Measurements from ENCODE around the gene DUSP22.

The DUSP22 gene

DNA sequence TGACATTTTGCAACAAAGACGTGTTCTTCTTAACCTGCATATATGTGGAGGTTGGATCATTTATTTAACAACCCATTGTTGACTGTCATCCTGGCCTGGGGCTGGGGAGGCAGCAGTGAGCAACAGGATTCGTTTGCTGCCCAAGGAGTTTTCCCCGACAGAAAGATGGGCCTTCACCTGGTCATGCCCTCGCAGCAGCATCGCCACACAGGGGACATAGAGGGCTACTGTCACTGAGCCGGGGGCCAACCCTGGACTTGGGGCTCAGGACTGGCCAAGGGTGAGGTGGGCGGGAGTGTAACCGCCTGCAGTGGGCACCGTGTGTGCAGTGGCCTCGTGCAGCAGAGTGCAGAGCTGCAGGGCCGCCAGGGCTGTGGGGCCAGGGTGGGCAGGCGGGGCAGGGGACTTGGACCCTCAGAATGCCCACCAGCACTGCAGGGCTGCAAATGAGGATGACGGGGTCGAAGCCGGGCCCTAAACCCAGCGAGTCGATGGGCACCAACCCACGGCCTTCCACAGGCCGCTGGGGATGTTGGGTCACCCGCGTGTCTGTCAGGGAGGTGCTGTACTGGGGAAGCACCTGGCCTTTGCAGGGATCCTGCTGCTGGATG is 11.8 kb downstream of the DUSP22 start:
- Histone ChIP-seq H3K27ac (ENCODE audit: insufficient read depth, low read depth, low read length, poor library complexity, severe bottlenecking) (no peak overlapping the region), H3K4me1 (ENCODE audit: control insufficient read depth, insufficient read depth, low read length) (no peaks in the 10 kb centered on the region), H3K27me3 (ENCODE audit: control insufficient read depth, insufficient read depth, low read length, poor library complexity, severe bottlenecking) (no peaks in the 10 kb centered on the region), H3K4me3 (ENCODE audit: insufficient read depth, low read depth, low read length) (no peak overlapping the region), H3K9me3 (ENCODE audit: control insufficient read depth, low read length) (no peaks in the 10 kb centered on the region), H3K36me3 (ENCODE audit: control insufficient read depth, insufficient read depth, low read length) (no peaks in the 10 kb centered on the region)
- WGBS, 2 experiments: 89 to 90% methylated on average over 21 of the region's 21 CpGs

- no peaks in the 10 kb centered on the region for H3K4me1 ChIP-seq (ENCODE audit: control insufficient read depth, insufficient read depth, low read length)
- no peak overlapping the region for H3K4me3 ChIP-seq (ENCODE audit: insufficient read depth, low read depth, low read length)
- H3K9me3 ChIP-seq (ENCODE audit: control insufficient read depth, low read length): no peaks in the 10 kb centered on the region
- H3K27me3 ChIP-seq (ENCODE audit: control insufficient read depth, insufficient read depth, low read length, poor library complexity, severe bottlenecking): no peaks in the 10 kb centered on the region
- no peaks in the 10 kb centered on the region for H3K36me3 ChIP-seq (ENCODE audit: control insufficient read depth, insufficient read depth, low read length)
- H3K27ac ChIP-seq (ENCODE audit: insufficient read depth, low read depth, low read length, poor library complexity, severe bottlenecking): no peak overlapping the region
- WGBS, 2 experiments: 86 to 88% methylated on average over 8 of the region's 8 CpGs
Observed at GRCh38 chr6:304833-305370, 12.6 kb downstream of the DUSP22 start.

GRCh38 chr6:305371-306206 is 13.3 kb downstream of the DUSP22 start:
- Histone ChIP-seq H3K4me3 (ENCODE audit: insufficient read depth, low read depth, low read length) (no peak overlapping the region), H3K9me3 (ENCODE audit: control insufficient read depth, low read length) (no peaks in the 10 kb centered on the region), H3K36me3 (ENCODE audit: control insufficient read depth, insufficient read depth, low read length) (no peaks in the 10 kb centered on the region), H3K27me3 (ENCODE audit: control insufficient read depth, insufficient read depth, low read length, poor library complexity, severe bottlenecking) (no peaks in the 10 kb centered on the region), H3K27ac (ENCODE audit: insufficient read depth, low read depth, low read length, poor library complexity, severe bottlenecking) (no peak overlapping the region), H3K4me1 (ENCODE audit: control insufficient read depth, insufficient read depth, low read length) (no peaks in the 10 kb centered on the region)
- WGBS, 2 experiments: 87 to 88% methylated on average over 5 of the region's 5 CpGs

GRCh38 chr6:306641-307061 is 14.4 kb downstream of the DUSP22 start:
- Histone ChIP-seq H3K4me3 (ENCODE audit: insufficient read depth, low read depth, low read length) (no peak overlapping the region), H3K4me1 (ENCODE audit: control insufficient read depth, insufficient read depth, low read length) (no peaks in the 10 kb centered on the region), H3K36me3 (ENCODE audit: control insufficient read depth, insufficient read depth, low read length) (no peaks in the 10 kb centered on the region), H3K27ac (ENCODE audit: insufficient read depth, low read depth, low read length, poor library complexity, severe bottlenecking) (no peak overlapping the region), H3K27me3 (ENCODE audit: control insufficient read depth, insufficient read depth, low read length, poor library complexity, severe bottlenecking) (no peaks in the 10 kb centered on the region), H3K9me3 (ENCODE audit: control insufficient read depth, low read length) (no peaks in the 10 kb centered on the region)
- 91 to 93% methylated on average over 8 of the region's 8 CpGs for WGBS, 2 experiments

DNA sequence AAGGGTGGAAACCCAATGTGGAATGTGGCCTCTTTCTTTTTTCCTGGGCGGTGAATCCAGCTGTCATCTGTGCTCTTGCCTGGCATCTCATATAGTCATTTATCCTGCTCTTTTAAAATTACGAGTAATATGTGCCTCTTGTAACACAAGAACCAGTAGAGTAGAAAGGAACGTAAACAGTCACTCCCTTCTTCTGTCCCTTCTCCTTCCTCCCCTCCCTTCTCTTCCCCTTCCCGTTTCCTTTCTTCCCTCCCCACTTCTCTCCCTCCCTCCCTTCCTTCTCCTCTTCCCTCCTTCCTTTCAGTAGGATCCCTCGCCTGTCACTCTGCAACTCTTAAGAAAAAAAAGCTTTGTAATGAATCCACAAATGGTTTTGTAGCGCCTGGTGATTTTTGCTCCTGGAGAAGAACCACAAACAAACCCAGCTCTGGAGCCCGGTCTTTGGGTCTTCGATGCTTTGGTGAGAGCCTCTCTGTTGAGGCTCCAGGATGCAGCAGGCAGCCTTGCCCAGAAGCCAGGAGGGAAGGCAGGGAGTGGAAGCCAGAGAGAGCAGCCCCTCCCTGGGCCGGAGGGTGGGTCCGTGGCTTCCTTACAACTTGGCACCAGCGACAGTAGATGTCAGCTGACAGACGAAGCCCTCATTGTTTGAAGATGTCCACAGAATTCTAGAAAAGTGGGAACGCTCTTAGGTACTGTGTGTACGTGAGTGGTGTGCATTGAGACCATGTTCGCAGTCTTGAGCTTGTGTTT is 15.0 kb downstream of the DUSP22 start:
- 88% methylated on average over 15 of the region's 15 CpGs for whole genome bisulfite sequencing, 2 experiments
- Histone ChIP-seq H3K36me3 (ENCODE audit: control insufficient read depth, insufficient read depth, low read length) (no peaks in the 10 kb centered on the region), H3K4me1 (ENCODE audit: control insufficient read depth, insufficient read depth, low read length) (no peaks in the 10 kb centered on the region), H3K27ac (ENCODE audit: insufficient read depth, low read depth, low read length, poor library complexity, severe bottlenecking) (no peak overlapping the region), H3K4me3 (ENCODE audit: insufficient read depth, low read depth, low read length) (no peak overlapping the region), H3K9me3 (ENCODE audit: control insufficient read depth, low read length) (no peaks in the 10 kb centered on the region), H3K27me3 (ENCODE audit: control insufficient read depth, insufficient read depth, low read length, poor library complexity, severe bottlenecking) (no peaks in the 10 kb centered on the region)

DNA sequence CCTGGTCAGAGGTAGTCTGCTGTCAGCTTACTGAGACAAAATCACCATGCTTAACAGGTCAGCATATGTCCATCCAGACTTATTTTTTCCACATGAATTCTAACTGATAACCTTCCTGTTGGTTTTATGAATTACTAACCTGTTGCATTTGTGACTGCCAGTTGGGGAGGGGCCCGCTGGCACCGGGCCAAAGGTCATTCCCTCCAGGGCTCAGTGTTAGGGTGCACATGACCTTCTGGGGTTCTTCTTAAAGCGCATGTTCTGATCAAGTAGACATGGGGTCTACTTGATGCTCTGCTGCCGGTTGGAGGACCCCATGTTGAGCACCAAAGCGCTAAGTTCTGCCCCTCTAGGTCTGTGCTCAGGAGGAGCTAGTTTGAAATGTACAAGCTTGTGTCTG is 15.6 kb downstream of the DUSP22 start:
- no peaks in the 10 kb centered on the region for H3K9me3 ChIP-seq (ENCODE audit: control insufficient read depth, low read length)
- H3K4me3 ChIP-seq (ENCODE audit: insufficient read depth, low read depth, low read length): no peak overlapping the region
- H3K27me3 ChIP-seq (ENCODE audit: control insufficient read depth, insufficient read depth, low read length, poor library complexity, severe bottlenecking): no peaks in the 10 kb centered on the region
- WGBS, 2 experiments: 86 to 88% methylated on average over 5 of the region's 5 CpGs
- H3K4me1 ChIP-seq (ENCODE audit: control insufficient read depth, insufficient read depth, low read length): no peaks in the 10 kb centered on the region
- no peaks in the 10 kb centered on the region for H3K36me3 ChIP-seq (ENCODE audit: control insufficient read depth, insufficient read depth, low read length)
- no peak overlapping the region for H3K27ac ChIP-seq (ENCODE audit: insufficient read depth, low read depth, low read length, poor library complexity, severe bottlenecking)

DNA sequence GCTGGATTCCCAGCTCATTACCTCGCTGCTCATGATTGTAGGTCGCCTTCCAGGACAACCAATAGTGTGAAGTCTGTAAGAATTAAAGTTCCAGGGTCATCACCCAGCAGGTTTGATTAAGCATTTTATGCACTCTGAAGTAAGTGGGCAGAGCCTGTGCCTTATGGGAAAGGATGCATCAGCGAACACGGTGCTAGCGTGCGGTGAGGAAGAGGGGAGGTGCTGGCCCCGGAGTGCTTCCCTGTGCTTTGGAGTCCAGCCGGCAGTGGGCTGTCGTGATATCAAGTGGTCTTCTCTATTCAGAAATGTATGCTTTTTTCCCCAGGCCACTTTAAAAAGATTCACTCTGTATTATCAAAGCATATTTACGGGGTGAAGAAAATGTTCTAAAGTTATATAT is 16.0 kb downstream of the DUSP22 start:
- Histone ChIP-seq H3K27ac (ENCODE audit: insufficient read depth, low read depth, low read length, poor library complexity, severe bottlenecking) (no peak overlapping the region), H3K9me3 (ENCODE audit: control insufficient read depth, low read length) (no peaks in the 10 kb centered on the region), H3K4me1 (ENCODE audit: control insufficient read depth, insufficient read depth, low read length) (no peaks in the 10 kb centered on the region), H3K4me3 (ENCODE audit: insufficient read depth, low read depth, low read length) (no peak overlapping the region), H3K36me3 (ENCODE audit: control insufficient read depth, insufficient read depth, low read length) (no peaks in the 10 kb centered on the region), H3K27me3 (ENCODE audit: control insufficient read depth, insufficient read depth, low read length, poor library complexity, severe bottlenecking) (no peaks in the 10 kb centered on the region)
- 91% methylated on average over 10 of the region's 10 CpGs for WGBS, 2 experiments

- no peaks in the 10 kb centered on the region for H3K4me1 ChIP-seq (ENCODE audit: control insufficient read depth, insufficient read depth, low read length)
- H3K4me3 ChIP-seq (ENCODE audit: insufficient read depth, low read depth, low read length): no peak overlapping the region
- H3K27me3 ChIP-seq (ENCODE audit: control insufficient read depth, insufficient read depth, low read length, poor library complexity, severe bottlenecking): no peaks in the 10 kb centered on the region
- H3K36me3 ChIP-seq (ENCODE audit: control insufficient read depth, insufficient read depth, low read length): no peaks in the 10 kb centered on the region
- 83 to 85% methylated on average over 8 of the region's 8 CpGs for WGBS, 2 experiments
- H3K27ac ChIP-seq (ENCODE audit: insufficient read depth, low read depth, low read length, poor library complexity, severe bottlenecking): no peak overlapping the region
- H3K9me3 ChIP-seq (ENCODE audit: control insufficient read depth, low read length): no peaks in the 10 kb centered on the region
Observed at GRCh38 chr6:308768-309167, 16.5 kb downstream of the DUSP22 start.

DNA sequence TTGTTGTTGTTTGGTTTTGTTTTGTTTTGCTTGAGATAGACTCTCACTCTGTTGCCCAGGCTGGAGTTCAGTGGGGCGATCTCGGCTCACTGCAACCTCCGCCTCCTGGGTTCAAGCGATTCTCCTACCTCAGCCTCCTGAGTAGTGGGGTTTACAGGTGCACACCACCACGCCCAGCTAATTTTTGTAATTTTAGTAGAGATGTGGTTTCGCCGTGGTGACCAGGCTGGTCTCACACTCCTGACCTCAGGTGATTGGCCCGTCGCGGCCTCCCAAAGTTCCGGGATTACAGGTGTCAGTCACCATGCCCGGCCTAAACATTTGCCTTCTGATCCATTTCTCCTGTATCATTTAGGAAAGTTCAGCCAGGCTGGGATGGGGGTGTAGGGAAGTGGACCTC is 17.7 kb downstream of the DUSP22 start:
- H3K9me3 ChIP-seq (ENCODE audit: control insufficient read depth, low read length): no peaks in the 10 kb centered on the region
- H3K4me1 ChIP-seq (ENCODE audit: control insufficient read depth, insufficient read depth, low read length): no peaks in the 10 kb centered on the region
- WGBS, 2 experiments: 94 to 96% methylated on average over 12 of the region's 12 CpGs
- no peaks in the 10 kb centered on the region for H3K27me3 ChIP-seq (ENCODE audit: control insufficient read depth, insufficient read depth, low read length, poor library complexity, severe bottlenecking)
- H3K27ac ChIP-seq (ENCODE audit: insufficient read depth, low read depth, low read length, poor library complexity, severe bottlenecking): no peak overlapping the region
- H3K36me3 ChIP-seq (ENCODE audit: control insufficient read depth, insufficient read depth, low read length): no peaks in the 10 kb centered on the region
- H3K4me3 ChIP-seq (ENCODE audit: insufficient read depth, low read depth, low read length): no peak overlapping the region

- Histone ChIP-seq H3K9me3 (ENCODE audit: control insufficient read depth, low read length) (no peaks in the 10 kb centered on the region), H3K27me3 (ENCODE audit: control insufficient read depth, insufficient read depth, low read length, poor library complexity, severe bottlenecking) (no peaks in the 10 kb centered on the region), H3K4me3 (ENCODE audit: insufficient read depth, low read depth, low read length) (no peak overlapping the region), H3K4me1 (ENCODE audit: control insufficient read depth, insufficient read depth, low read length) (no peaks in the 10 kb centered on the region), H3K27ac (ENCODE audit: insufficient read depth, low read depth, low read length, poor library complexity, severe bottlenecking) (no peak overlapping the region), H3K36me3 (ENCODE audit: control insufficient read depth, insufficient read depth, low read length) (no peaks in the 10 kb centered on the region)
- 94 to 97% methylated on average over 1 to 2 of the region's 2 CpGs for WGBS, 2 experiments
Observed at GRCh38 chr6:310671-311070, 18.4 kb downstream of the DUSP22 start.

Data from ectodermal cell (in vitro differentiated cells).